COLO668 (cell line): ENCODE results near the gene RCSD1.

Experiments used
- DNase-seq: peaks from one replicate; lab custom pipeline; 2025; ENCODE audit not compliant: unreplicated experiment; lab: John Stamatoyannopoulos, UW

Gene RCSD1

GRCh38 chr1:167683226-167683625 is 53.2 kb downstream of the RCSD1 start:
- no peak for DNase-seq

- DNase-seq = peak; percentile 11
Observed at GRCh38 chr1:167683641-167684502, 53.8 kb downstream of the RCSD1 start.

- no peak for DNase-seq
Observed at GRCh38 chr1:167685844-167686243, 55.8 kb downstream of the RCSD1 start.

DNA sequence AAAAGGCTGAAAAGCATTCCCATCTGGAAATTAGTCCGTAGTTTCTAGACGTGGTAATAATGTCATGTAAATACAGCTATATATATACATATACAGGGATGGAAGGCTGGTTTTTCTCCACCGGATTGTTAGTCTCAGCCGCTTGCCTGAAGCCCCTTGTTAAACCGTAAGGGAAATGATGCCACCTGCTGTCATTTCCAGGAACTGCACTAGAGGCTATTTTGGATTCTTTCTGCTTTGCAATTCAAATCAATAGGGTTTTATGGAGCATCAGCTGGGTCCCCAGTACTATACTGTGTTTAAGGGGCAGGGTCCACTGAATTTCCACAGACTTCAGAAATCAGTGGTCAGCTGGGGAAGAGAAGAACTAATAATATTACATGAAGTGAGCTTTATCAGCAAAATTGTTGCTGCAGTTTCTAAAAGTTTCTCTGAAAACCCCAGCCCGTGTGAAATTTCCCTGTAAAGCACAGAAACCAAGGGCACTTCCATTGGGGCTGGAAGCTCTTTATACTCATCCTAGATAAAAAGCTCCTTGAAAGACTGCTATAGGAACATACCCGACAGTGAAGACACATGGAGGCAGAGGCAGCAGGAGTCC is 58.0 kb downstream of the RCSD1 start:
- peak; percentile 82 for DNase-seq

- DNase-seq = no peak
Observed at GRCh38 chr1:167689567-167689920, 59.5 kb downstream of the RCSD1 start.

DNA sequence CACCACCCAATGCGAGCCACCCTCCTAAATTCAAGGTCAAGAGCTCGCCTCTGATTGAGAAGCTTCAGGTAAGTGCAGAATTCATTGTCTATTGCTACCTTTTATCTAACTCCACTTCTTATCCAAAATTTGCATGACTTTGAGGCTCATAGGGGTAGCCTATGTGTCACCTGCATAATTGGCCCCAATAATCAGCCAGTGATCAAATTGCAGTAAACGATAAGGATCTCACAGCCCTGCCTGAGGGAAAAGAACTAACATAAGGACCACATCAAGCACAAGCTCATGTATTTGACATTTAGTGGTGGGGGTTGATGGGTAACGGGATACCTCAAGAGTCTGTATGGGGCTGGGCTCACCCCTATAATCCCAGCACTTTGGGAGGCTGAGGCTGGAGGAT is 60.0 kb downstream of the RCSD1 start:
- no peak for DNase-seq

DNA sequence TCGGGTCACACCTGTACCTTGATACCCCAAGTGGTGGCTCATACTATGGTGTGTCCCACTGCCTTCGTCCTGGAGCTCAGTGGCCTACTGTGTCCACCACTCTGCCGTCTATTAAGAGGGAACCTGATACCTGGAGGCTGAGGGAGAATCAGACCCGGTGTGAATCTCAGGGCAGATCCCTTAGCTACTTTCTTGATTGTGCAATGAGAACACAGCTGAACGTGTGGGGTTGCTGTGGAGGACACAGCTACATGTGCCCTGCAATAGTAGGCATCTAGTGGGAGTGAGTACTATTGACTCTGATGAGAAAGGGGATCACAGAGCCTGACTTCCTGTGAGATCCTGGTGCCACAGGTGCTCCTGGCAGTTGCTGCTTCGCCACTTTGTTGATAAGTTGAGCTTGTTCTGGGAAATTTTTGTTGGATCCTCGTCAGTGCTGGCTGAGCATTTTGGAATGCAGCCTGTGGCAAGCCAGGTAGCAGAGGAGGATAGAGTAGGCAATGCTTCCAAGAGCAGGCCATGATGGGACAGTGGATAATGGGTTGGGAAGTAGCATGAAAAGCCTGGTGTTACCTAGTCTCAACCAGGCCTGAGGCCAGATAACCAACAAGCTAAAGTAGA is 63.5 kb downstream of the RCSD1 start:
- no peak for DNase-seq

GRCh38 chr1:167694691-167695090 is 64.7 kb downstream of the RCSD1 start:
- DNase-seq = no peak

- no peak for DNase-seq
Observed at GRCh38 chr1:167695147-167695546, 65.1 kb downstream of the RCSD1 start.

DNA sequence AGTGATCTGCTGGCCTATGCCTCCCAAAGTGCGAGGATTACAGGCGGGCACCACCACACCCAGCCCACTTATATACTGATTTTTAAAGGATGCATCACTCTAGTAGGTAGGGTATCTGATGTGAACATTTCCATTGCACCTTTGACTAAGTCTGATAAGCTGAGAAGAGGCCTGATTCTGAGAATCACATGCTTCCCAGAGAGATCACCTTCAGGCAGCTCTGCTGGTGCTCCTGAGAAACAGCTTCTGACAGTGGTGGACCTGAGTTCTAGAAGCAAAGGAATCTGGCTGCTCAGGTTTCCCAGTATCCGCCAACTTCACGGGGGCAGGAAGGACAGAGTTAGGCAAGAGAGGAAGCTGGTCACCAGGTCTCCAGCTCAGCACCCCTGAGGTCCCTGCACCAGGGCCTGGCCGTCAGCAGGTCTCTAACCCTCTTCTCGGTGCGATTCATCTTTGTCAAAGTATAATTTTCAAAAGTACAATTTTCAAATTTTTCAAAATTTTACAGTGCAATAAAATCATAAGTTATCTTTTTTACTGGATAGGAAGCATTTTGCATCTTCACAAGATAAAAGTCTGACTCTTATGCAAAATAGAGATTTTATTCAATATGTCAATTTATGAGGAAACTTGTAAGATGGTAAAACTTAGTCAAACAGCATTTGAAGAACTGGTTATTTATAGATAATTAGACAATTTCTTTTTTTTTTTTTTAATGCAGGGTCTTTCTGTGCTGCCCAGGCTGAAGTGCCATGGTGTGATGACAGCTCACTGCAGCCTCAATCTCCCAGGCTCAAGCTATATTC is 65.9 kb downstream of the RCSD1 start:
- no peak for DNase-seq

DNA sequence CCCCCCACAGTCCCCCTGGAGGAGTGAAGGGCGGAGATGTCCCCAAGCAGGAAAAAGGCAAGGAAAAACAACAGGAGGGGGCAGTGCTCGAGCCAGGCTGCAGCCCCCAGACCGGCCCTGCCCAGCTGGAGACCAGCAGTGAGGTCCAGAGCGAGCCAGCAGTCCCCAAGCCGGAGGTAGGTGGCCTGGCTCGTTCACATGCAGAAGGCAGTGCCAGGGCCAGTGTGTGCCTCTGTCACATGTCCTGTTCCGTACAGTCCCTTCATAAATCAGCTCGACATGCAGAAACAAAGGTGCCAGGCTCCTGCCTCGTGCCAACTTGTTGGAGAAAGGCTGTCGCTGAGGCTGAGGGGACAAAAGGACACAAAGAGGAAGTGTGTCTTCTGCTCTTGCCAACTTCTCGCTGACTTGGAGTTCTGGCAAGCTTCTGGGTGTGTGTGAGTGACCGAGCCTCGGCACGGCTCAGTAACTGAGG is 67.7 kb downstream of the RCSD1 start:
- DNase-seq = no peak

- no peak for DNase-seq
Observed at GRCh38 chr1:167698313-167698712, 68.3 kb downstream of the RCSD1 start.

DNA sequence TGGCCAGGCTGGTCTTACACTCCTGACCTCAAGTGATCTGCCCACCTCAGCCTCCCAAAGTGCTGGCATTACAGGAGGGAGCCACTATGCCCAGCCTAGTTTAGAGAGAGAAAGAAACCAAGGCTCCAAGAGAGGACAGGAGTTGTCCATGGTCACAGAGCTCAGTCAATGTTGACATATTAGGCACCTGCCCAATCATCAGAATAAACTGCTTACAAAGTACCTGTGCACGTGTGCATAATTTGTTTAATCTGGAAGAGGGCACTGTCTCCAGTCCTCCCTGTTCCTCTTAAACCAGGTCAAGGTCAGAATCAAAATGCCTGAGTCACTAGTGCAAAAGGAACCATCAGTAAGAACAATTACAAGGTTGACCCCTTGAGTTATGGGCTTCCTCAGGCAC is 71.5 kb downstream of the RCSD1 start:
- DNase-seq = no peak

DNA sequence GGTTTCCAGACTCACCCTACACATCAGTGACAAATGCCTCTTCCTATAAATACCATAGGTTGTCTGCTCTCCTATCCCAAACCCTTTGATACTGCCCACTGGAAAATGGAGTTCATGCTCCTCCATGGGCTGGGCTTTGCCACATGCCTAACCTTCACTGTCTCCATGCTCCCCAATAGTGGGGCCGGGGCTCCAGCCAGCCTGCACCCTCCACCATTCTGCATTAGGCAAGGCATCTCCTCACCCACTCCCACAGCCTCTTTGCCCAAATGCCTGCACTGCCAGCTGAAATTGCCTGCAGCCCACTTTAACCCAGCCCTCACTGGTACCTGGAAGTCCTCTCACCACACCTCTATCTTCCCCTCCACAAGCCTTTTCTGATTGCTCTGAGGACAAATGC is 73.5 kb downstream of the RCSD1 start:
- no peak for DNase-seq

- no peak for DNase-seq
Observed at GRCh38 chr1:167704715-167705114, 74.7 kb downstream of the RCSD1 start.

DNA sequence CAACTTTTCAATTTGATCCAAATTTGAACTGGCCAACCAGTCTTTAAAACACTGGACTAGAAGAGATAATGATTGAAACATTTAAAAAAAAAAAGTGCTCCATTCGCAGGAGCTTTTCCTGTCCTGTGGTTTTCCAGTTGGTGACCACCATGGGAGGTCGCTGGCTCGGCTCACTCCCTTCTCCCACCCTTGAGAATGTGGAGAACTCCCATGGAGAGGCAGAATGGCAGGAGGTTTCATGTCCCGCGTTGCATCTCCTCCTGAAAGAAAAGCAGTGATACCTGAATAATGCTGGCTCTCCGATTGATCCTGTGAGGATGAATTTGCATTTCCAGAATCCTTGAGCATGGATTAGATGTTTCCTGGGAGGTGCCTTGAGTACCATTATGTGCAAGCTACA is 75.2 kb downstream of the RCSD1 start:
- no peak for DNase-seq

DNA sequence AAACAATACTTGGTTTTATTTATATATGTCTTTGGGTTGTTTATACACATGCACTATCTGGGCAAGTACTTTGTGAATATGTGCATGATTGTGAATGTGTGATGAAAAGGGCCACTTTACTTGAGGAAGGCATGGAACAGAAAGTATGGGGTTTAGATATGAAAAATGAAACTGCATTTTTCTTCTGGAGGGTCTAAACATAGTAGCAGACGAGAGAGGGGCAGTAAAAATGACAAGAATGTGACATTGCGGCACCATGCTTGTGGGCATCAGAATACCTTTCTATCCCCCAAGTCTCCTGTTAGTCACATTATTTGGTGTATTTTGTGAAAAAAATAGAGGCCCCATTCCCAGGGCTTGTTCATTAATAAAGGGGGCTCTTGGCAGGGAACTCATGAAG is 76.3 kb downstream of the RCSD1 start:
- no peak for DNase-seq

DNA sequence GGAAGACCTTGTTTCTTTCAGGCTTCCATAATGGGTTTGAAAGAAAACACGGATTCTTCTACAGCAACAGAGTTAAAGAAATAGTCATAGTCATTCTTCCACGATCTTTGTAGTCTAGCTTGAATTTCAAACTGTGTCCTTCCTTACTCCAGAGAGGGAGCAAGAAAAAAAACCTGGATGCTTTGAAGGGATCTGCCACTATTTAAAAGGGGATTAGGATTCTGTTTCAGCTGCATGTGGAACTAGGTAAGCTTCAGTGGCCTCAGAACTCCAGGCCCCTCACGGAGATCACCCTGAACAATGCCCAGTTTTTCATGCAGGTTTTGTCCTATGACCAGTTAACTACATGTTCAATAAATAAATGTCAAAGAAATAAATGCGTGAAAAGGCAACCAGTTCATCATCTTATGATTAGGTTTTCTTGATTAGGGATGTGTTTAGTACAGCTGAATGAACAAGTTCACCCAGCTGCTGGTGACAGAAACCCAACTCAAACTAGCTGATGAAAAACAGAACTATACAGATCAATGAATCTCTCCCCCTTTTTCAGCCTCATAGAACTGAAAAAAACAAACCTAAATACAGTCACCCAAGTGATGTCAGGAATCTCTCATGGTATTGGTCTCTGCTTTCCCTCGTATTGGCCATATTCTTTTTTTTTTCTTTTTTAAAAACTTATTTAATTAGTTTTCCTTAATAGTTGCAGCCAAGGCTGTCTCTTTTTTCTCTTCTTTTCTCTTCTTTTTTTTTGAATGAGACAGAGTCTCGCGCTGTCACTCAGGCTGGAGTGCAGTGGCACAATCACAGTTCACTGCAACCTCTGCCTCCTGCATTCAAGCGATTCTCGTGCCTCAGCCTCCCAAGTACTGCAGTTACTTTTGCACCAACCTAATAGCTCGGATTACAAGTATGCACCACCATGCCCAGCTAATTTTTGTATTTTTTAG is 77.2 kb downstream of the RCSD1 start:
- DNase-seq = no peak

GRCh38 chr1:167707942-167708341 is 77.9 kb downstream of the RCSD1 start:
- no peak for DNase-seq

GRCh38 chr1:167708940-167709389 is 78.9 kb downstream of the RCSD1 start:
- no peak for DNase-seq
